Posterior cingulate gyrus (tissue), 11 donors: ENCODE data around the gene KASH5.
A peak's percentile ranks its signal among the peaks of the same experiment; 100 is the strongest.

ENCODE experiments used
- DNase-seq, 10 donors: peaks; one replicate each; pipeline versions ENCODE4 v3.0.0 to v3.0.0-alpha.2; 2020 to 2021; ENCODE audit warnings: mixed read lengths in 3 of 10
- intact Hi-C: fragments of 100-400 bp; cut with DNase I; formaldehyde crosslinking; loops from one replicate; pipeline ENCODE4 v1.15.1; 2023

KASH5 gene

DNA sequence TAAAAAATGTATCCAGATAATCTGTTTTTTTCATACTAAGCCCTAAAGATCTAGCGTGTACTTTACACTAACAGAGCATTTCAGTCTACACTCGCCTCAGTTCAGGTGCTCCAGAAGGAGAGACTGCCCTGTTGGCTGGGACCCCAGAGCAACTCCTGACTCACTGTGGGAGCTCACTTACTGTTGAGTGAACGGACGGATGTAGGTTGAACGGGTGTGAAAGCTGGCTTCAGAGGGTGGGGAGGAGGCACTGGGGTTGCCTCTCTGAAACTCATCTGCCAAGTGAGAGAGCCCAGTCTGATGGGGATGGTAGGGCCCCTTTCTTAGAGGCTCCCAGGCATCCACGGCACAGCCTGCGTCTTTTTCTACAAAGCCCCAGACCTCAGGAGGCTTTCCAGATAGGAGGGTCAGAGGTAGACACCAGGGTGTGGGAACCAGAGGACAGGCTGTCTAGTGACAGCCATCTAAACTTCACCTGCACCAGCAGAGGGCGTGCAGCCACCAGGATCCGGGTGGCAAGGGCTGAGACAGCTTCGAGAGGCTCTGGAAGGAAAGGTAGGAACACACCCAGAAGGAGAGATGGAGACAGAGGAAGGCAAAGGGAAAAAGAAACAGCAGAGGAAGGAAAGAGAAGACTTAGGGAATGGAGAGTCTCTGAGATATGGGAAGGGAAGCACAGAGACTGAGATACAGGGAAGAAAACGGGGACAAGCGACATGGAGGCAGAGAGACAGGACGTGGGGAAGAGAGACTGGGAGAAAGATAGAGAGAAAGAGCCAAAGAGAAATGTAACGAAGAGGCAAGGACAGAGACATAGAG is 3.7 kb downstream of the KASH5 start:
- intact Hi-C loops, result loop anchor here (1.0 kb wide), 2 partner anchors 52 to 156 kb away; no protein-coding TSS in a partner anchor
- peak; percentile 49 to 97 (median 75) for DNase-seq

DNA sequence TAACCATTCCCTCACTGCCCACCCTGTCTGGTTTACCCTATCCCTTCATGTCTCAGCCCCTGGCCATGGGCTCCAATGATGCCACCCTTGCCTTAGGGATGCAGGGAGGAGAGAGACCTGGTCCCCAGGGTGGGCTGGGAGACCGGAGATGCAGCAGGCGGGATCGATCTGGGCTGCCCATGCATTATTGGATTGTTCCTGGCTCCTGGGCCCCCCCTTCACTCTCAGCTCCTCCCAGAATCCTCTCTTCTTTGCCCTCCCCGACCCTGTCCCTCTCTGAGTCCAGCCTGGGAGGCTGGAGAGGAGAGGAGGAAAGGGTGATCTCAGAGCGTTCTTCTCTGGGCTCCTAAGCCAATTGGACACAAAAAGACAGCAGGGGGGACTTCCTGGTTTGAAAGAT is 5.8 kb downstream of the KASH5 start:
- DNase-seq, result peak in 2 of 10 donors; percentile 15 to 22
- intact Hi-C loops, result no loop called here

DNA sequence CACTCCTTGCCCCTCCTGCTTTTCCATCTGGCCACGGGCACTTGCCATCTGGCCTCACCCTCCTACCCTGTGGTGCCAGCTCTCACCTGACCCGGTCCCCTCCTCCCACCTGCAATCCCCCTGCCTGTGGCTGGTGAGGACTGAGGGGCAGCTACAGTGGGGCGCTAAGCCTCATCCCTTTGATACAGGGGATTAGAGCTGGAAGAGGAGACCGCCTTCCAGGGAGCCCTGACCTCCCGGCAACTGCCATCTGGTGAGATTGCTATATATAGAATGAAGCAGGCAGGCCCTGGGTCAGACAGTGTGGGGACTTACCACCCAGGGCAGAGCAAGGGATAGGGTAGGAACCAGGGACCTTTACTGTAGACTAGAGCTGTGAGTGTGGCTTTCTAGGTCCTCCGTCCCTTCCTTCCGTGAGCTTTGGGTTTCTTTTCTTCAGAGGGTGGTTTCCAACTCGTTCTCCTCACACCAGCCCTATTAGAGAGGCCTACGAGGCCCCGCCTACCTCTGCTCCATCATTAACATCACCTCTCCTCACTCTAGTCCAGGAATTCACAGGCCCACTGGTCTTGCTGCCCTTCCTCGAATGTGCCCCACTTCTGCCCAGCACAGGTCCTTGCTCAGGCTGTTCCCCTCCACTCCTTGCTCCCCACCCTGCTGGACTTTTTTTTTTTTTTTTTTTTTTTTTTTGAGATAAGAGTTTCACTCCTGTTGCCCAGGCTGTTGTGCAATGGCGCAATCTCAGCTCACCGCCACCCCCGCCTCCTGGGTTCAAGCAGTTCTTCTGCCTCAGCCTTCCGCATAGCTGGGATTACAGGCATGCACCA is 7.7 kb downstream of the KASH5 start:
- intact Hi-C loops, result no loop called here
- DNase-seq, result peak in 2 of 10 donors; percentile 17 to 62

DNA sequence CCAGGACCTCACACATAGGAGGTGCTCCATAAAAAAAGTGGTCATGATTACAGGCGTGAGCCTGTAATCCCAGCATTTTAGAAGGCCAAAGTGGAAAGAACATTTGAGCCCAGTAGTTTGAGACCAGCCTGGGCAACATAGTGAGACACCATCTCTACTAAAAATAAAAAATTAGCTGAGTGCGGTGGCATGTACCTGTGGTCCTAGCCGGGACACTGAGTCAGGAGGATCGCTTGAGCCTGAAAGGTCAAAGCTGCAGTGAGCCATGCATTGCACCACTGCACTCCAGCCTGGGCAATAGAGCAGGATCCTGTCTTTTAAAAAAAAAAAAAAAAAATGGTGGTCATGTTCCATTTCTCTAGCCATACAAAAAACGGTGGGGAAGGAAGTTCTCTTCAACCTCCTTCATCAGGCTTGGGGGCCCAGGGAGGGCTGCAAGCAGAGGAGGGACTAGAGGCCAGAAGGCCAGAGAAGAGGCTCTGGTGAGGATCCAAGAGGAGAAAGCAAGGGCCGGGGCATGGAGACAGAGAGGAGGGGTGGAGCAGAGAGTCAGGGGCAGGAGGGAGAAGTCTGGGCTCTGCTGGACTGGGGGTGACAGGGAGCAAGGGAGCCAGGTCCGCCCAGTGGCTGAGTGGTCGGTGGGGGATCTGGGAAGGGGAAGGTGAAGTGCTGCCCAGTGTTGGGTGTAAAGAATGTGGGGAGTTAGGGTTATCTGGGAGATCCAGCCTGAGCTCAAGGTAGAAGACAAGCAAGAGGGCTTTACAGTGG is 8.9 kb downstream of the KASH5 start:
- peak in 1 of 10 donors; percentile 57 for DNase-seq
- intact Hi-C loops, result no loop called here

DNA sequence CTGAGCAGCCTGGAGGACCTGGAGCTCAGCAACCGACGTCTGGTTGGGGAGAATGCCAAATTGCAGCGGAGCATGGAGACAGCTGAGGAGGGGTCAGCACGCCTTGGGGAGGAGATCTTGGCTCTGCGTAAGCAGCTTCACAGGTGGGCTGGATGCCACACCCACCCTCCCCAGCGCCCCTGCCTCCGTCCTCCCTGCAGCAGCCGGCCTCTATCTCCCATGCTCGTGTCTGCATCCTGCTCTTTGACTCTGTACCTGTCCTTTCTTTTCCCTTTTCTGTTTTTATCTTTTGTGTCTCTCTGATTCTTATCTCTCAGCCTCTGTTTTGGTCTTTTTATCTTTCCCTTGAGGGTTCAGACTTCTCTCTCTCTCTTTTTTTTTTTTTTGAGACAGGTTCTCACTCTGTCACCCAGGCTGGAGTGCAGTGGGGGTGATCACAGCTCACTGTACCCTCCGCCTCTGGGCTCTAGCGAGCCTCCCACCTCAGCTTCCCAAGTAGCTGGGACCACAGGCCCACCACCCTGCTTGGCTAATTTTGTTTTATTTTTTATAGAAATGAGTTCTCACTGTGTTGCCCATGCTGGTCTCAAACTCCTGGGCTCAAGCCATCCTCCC is 10.1 kb downstream of the KASH5 start:
- DNase-seq, result peak in 1 of 10 donors; percentile 47
- intact Hi-C loops, result no loop called here

DNA sequence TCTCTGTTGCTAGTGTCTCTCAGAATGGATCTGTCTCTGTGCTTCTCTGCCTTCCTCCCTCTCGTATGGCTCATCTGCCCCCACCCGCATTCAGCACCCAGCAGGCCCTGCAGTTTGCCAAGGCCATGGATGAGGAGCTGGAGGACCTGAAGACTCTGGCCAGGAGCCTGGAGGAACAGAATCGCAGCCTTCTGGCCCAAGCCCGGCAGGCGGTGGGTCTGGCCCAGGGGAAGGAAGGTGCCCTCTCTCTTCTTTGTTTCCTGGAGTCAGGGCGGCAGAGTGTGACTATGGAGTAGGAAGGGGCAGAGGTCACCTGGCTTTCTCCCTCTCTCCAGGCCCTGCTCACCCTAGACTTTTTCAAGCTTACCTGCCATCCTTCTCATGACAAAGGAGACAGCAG is 10.9 kb downstream of the KASH5 start:
- peak in 1 of 10 donors; percentile 12 for DNase-seq
- intact Hi-C loops, result no loop called here

DNA sequence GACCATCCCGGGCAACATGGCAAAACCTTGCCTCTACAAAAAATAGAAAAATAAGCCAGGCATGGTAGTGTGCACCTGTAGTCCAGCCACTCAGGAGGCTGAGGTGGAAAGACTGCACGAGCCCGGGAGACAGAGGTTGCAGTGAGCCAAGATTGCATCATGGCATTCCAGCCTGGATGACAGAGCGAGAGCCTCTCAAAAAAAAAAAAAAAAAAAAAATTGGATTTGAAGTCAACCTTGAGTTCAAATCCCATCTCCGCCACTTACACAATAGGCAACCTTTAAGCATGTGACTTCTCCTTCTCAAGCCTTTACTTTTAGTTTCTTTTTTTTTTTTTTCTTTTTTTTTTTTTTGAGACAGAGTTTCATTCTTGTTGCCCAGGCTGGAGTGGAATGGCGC is 12.0 kb downstream of the KASH5 start:
- DNase-seq, result peak in 1 of 10 donors; percentile 34
- intact Hi-C loops, result no loop called here

DNA sequence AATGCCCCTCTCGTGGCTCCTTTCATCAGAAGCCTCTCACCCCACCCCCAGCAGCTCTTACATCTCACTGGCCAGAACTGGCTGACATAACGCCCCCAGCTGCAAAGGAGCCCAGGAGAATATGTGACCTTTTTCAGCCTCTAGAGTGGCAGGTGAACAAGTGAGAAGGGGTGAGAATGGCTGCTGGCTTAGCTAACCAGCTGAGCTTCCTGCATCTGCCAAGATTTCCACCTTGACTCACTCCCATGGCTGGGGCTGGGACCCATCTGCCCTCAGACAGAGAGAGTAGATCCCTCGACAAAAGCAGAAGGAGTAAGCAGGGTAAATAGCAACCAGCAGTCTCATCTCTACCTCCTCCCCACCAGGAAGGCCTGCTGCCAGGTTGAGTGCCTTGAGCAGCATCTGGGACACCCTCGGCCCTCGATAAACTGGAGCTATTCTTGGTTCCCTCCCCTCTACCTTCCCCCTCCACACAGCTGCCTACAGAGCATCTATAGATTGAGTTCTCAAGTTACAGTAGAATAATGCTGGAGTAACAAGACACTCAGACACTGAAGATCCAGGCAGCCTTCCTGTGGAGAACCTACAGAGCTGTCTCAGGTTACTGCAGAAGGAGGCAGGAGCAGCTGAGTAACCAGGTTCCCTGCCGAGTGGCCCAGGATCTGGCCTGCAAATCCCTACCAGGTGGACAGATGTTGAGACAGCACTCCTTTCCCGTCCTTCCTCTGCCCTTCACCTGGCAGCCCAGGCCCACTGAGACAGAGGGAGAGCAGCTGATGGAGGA is 15.5 kb downstream of the KASH5 start:
- no peak for DNase-seq
- intact Hi-C loops, result no loop called here

DNA sequence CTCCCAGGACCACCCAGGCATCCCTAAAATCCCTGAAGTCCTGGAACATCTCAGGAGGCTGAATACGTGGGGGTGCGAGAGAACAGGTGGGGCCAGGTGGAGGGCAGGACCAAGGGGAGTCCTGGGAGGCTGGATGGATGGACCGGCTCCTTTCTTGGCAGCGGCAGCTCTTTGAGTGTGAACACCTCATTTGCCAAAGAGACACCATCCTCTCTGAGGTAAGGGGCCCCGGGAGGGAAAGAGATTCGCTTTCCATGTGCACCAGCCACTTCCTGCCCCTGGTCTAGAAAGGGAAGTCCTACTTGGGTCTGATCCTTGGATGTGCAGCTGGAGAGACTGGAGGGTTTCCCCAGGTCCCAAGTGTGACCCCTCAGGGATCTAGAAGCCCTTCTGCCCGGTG is 19.0 kb downstream of the KASH5 start:
- intact Hi-C loops, result no loop called here
- DNase-seq, result peak in 2 of 10 donors; percentile 17 to 38

DNA sequence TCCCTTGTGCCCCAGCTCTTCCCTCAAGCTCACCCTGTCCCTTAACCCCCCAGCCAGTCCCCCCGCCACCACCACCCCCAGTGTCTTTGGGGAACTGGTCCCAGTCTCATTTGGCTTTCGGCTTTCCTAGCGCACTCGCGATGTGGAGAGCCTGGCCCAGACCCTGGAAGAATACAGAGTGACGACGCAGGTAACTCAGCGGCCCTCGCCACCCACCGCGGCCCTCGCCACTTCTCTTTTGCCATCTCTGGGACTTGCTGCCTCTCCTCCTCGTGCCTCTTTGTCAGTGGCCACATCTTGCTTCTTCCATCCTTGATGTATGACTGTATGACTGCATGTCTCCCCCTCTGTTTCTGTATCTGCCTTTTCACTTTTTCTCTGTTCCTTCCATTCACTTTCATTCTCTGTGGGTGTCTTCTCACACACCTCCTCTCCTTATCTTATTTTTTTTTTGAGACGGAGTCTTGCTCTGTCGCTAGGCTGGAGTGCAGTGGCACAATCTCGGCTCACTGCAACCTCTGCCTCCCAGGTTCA is 19.5 kb downstream of the KASH5 start:
- intact Hi-C loops, result no loop called here
- DNase-seq, result peak in 1 of 10 donors; percentile 61

DNA sequence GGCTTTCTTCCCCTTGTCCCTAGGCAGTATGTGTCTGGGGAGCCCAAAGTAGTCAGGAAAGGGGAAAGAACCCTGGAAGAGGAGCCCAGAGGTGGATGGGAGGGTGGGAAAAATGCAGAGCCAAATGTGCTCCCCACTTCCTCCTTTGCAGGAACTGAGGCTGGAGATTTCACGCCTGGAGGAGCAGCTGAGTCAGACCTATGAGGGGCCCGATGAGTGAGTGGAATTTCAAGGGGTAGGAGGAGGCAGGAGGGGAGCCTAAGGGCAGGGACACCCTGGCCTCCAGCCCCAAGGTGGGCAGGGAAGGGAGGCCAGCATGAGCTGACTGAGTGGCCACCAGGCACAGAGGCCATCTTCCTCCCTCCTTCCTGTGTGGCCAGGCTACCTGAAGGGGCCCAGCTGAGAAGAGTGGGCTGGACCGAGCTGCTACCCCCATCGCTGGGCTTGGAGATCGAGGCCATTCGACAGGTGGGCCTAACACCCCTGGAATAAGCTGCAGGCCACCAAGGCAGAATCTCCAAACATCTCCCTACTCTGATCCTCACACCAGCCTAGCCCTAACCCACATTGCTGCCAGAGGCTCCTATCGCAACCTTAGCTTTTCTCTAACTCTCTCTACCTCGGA is 20.9 kb downstream of the KASH5 start:
- peak in 1 of 10 donors; percentile 40 for DNase-seq
- intact Hi-C loops, result no loop called here

DNA sequence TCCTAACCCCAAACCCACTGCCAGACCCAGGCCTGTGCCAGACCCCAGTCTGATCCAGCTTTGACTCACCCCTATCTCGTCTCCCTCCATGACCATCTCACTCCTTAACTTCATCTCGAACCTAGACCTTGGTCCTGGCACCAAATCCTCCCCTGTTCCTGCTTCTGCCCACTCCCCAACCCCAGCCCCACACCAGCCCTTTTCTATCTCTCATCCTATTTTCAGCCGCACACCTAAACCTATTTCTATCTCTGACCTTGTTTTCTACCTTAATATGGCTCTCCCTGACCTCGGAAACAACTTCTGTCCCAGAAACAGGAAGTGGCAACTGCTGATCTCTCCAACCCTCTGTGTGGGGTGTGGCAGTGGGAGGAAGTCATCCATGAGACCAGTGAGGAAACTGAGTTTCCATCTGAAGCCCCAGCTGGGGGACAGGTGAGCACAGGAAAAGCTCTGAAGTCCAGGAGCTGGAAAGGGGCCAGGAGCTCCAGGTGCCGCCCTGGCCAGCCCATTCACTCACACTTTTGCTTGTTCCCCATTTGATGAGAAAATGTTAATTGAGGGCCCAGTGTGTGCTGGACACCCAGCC is 21.5 kb downstream of the KASH5 start:
- intact Hi-C loops, result no loop called here
- peak in 1 of 10 donors; percentile 24 for DNase-seq

DNA sequence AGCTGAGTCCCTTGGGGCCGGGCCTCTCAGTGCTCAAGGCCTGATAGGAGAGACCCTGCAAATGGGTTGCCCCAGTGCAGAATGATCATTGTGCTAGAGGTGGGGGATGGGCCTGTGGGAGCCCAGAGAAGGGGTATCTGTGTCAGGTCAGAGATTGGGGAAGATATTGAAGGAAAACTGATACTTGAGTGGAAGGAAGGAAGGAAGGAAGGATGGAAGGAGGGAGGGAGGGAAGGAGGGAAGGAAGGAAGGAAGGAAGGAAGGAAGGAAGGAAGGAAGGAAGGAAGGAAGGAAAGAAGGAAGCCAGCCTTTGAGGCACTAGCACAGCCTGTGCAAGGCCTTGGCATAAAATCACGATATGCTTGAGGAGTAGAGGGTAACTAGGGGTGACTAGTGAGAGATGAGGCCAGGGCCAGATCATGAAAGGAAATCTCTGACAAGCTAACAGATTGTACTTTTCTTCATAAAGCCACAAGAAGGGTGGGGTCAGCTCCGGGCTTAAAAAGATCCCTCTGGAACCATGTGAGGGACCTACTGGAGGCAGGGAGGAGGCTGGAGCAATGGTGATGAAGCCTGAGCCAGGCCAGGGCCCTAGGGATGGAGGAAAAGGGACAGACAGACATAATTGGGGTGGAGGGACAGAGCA is 23.8 kb downstream of the KASH5 start:
- DNase-seq, result no peak
- intact Hi-C loops, result no loop called here

DNA sequence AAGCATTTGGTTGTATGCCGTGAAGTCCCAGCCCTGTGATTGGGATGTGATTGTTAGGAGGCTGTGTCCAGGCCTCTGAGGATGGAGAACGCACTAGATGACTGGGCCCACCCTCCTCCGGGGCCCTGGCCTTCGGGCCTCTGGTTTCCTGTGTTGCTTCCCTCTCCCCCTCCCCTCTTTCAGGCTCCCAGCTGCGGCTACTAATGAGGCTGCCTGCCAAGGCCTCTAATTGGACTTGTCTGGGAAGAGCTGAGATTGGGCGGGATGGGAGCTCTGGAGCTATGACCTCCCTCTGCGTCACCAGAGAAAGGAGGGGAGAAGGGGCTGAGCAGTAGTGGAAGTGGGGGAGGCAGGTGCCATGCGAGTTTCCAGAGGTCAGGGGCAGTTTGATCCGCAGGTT is 25.3 kb downstream of the KASH5 start:
- no peak for DNase-seq

DNA sequence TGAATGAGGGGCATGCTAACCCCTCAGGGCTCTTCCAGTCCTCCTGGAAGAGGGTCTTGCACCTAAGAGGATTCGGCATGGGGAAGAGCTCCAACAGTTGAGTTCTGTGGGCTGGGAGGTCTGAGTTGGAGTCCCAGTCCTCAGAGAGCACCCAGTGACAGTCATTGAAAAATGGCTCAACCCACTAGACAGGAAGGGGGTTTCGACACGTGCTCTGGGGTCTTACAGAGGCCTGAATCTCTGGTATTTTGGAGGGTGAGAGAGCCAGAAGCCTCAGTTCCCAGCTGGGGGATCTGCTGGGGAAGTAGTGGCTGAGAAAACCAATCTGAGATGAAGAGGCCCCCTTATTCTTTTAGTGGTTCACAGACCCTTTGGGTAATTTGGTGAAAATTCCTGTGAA is 26.2 kb downstream of the KASH5 start:
- no peak for DNase-seq
- intact Hi-C loops, result no loop called here

More for the DNA sequence above, 25.3 kb downstream of the KASH5 start:
- intact Hi-C loops, result no loop called here

DNA sequence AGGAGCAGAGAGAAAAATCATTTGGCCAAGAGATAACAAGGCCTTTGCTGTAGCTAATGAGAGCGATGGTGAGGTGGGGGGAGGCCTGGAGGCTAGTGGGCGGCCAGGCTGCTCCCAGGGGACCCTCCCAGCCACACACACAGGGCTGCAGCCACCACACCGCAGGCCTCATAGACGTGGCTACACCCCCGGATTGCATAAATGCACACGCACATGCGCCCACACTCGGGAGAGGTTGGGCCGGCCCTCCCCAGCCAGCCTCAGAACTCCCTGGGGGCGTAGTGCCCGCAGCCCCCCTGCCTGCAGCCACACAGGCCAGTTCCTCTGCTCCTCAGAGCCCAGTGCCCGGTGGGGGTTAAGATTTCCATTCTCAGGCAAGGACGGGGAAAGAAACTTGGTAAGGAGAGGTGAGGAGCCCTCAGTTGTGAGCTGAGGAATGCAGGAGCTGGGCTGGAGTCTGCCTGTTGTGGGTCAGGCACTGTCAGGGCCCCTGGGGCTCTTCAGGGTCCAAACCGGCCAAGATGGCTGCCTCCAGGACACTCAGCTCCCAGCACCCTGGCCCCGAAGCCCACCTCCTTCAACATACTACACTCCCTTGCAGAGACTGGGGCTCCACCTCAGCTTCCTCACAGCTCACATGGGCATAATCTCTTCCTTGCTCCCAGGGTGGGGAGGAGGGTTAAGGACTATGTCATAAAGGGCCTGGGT is 27.2 kb downstream of the KASH5 start:
- intact Hi-C loops, result no loop called here
- DNase-seq, result no peak

DNA sequence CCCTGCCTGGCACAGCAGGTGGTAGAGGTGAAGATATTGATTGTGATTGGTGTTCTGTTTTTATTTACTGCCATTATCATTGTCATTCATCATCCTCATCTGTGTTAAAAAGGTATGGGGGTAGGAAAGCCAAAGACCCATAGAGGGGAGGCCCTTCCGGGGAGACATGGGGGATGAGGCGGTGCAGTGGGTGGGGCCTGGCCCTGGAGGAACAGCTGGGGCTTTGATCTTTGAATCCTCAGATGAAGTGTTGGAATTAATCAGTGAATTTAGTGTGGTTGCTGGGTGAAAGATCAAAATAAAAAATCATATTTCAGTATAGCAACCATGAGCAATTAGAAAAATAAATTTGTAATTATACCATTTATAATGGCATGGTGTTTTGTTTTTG is 27.8 kb downstream of the KASH5 start:
- DNase-seq, result no peak
- intact Hi-C loops, result no loop called here
